GM19468 (cell line): ENCODE measurements around the gene MLYCD.

Experiments used
- ATAC-seq: cut with Tn5 transposase; IDR thresholded peaks from one replicate; pipeline ENCODE4 v1.9.1; 2021; ENCODE audit warnings: mild to moderate bottlenecking, moderate library complexity, moderate number of reproducible peaks; ENCODE audit not compliant: unreplicated experiment; ENCODE audit errors: extremely low read depth

The MLYCD gene

GRCh38 chr16:83952940-83953795, 54.3 kb downstream of the MLYCD start, which contains the start of gene OSGIN1:
Gene OSGIN1 (plus strand): TSS chr16:83953240. CDS start chr16:83957672, 4,432 bp downstream.
- ATAC-seq, result peak; percentile 47

- no peak for ATAC-seq
These were observed 55.1 kb downstream of the MLYCD start for GRCh38 chr16:83953796-83954576.

GRCh38 chr16:83954577-83955016, 55.7 kb downstream of the MLYCD start:
- no peak for ATAC-seq

- no peak for ATAC-seq
These were observed 56.6 kb downstream of the MLYCD start for GRCh38 chr16:83955218-83956130.

GRCh38 chr16:83956336-83957289, 57.7 kb downstream of the MLYCD start:
- ATAC-seq, result no peak

DNA sequence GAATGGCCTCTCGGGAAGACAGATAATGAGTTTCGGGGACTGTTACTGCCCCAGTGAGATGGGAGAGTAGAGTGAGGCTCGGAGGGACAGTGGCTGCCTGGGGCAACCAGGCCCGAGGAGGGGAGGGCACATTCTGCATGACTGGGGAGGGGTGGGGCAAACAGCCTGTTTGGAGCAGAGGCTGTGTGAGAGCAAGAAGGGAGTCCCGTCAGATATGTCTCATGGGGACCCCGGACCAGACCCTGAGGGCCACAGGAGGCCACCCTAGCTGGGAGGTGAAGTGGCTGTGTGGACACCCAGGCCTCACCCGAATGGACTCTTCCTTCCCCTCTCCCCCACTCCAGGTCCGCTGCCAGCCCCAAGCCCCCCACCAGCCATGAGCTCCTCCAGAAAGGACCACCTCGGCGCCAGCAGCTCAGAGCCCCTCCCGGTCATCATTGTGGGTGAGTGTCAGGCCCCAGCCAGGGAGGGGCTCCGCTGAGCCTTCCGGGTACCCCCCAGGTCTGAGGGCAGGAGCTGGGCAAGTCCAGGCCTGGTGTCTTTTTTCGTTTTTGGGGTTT, 58.5 kb downstream of the MLYCD start:
- no peak for ATAC-seq

GRCh38 chr16:83958137-83958845, 59.4 kb downstream of the MLYCD start:
- no peak for ATAC-seq

DNA sequence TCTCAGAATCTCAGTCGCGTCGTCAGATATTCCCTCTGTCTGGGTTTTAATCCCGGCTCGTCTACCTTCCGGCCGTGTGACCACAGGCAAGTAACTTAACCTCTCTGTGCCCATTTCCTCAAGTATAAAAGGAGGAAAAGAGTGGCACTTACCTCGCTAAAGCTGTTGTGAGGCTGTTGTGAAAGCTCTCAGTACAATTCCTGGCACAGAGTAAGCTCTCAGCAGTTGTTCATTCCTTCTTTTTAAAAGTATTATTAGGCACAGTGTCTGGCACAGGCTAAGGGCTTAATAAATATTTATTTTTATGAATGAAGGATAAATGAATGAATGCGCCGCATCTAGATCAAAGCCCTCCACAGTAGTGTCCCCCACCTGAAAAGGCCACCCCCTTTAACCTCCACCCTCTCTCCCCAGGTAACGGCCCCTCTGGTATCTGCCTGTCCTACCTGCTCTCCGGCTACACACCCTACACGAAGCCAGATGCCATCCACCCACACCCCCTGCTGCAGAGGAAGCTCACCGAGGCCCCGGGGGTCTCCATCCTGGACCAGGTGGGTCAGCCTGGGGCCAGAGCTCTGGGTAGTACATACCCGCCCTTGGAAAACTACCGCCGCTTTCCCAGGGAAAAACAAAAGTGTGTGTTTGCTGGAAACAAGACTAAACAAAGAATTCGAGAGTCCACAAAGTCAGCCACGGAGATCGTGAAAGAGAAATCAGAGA, 60.1 kb downstream of the MLYCD start:
- ATAC-seq, result no peak

GRCh38 chr16:83959656-83960434, 60.9 kb downstream of the MLYCD start:
- ATAC-seq, result no peak

DNA sequence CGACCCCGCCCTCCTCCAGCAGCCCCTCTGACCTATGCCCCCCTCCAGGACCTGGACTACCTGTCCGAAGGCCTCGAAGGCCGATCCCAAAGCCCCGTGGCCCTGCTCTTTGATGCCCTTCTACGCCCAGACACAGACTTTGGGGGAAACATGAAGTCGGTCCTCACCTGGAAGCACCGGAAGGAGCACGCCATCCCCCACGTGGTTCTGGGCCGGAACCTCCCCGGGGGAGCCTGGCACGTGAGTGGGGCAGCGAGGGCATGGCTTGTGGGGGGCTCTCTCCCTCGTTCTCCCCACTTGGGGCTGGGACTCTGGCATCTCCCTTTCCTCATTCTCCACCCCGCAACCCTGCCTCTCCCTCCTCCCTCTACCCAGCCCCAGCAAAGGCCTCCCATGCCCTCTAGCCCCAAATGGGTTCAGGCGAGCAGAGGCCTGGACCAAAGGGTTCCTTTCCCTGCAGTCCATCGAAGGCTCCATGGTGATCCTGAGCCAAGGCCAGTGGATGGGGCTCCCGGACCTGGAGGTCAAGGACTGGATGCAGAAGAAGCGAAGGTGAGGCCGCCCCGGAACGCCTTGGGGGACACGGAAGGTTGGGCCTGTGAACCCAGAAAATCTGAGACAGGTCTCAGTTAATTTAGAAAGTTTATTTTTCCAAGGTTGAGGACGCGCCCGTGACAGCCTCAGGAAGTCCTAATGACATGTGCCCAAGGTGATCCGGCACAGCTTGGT, 61.8 kb downstream of the MLYCD start:
- no peak for ATAC-seq

DNA sequence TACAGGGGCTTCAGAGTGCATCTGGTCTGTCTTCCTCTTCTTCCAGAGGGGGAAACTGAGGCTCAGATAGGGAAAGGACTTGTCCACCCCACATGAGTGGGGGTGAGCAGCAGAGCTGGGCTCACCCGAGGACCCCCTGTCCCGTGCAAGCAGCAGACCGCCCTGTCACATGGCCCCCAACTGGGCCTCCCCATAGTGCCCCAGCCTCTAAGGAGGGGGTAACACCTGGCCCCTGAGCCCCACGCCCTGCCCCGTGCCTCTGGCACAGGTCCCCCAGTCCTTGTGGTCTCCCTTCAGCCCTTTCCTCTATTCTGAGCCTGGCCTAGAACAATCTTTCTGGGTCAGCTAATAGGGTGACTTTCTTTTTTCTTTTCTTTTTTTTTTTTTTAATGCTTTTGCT, 62.7 kb downstream of the MLYCD start:
- ATAC-seq, result no peak

GRCh38 chr16:83963277-83964119, 64.6 kb downstream of the MLYCD start:
- no peak for ATAC-seq

GRCh38 chr16:83964684-83965443, 65.9 kb downstream of the MLYCD start:
- no peak for ATAC-seq

GRCh38 chr16:83965444-83966152, 66.7 kb downstream of the MLYCD start:
- no peak for ATAC-seq
